A549 (cell line): ENCODE data around the gene SHISA4. TPM values are rescaled to one million over a fixed set of nuclear protein-coding genes. Genes with fewer than 3 reads are reported as not detected.

Experiments used
- ATAC-seq, 2 experiments: fragments of 200-7000 bp in 1 of 2; fragments of >200 bp in 1 of 2; cut with Nextera tagmentation in 1 of 2; cut with Tn5 transposase in 1 of 2; 3 replicates each; pipeline versions ENCODE4 v1.8.0 to v1.9.1; 2018 to 2020; ENCODE audit warnings: mild to moderate bottlenecking in 1 of 2, moderate library complexity in 1 of 2
- CTCF ChIA-PET: fragments of 300-600 bp; sonication (Branson Sonifier 250); formaldehyde crosslinking; extraction: SDS; loops from one replicate; lab custom pipeline; 2021; ENCODE audit warnings: antibody characterized with exemption, inconsistent platforms; lab: Yijun Ruan, JAX
- POLR2A ChIA-PET: fragments of 350-600 bp; formaldehyde crosslinking; extraction: SDS; loops from one replicate; lab custom pipeline; 2021; ENCODE audit warnings: antibody characterized with exemption, inconsistent platforms; lab: Yijun Ruan, JAX
- DNase-seq, 2 experiments: peaks; one replicate each; pipeline versions ENCODE4 v3.0.0 to v3.0.0-alpha.2; 2011 to 2016; ENCODE audit warnings: low read depth in 1 of 2, low spot score in 1 of 2
- FAIRE-seq: peaks from 2 replicates; lab custom pipeline; 2011; peaks lifted over from hg19 to GRCh38; lab: Jason Lieb, UNC
- H3K27ac ChIP-seq, 2 experiments: fragments of >200 bp; sonication (Bioruptor Twin); formaldehyde crosslinking; 3 replicates each; pipeline ENCODE4 v1.5.1; 2016 to 2017
- H3K4me1 ChIP-seq: fragments of >200 bp; sonication (Bioruptor Twin); formaldehyde crosslinking; 3 replicates; pipeline ENCODE4 v1.6.1; 2016
- H3K4me2 ChIP-seq: fragments of >200 bp; sonication (Bioruptor Twin); formaldehyde crosslinking; 3 replicates; pipeline ENCODE4 v1.6.1; 2016
- H3K4me3 ChIP-seq: fragments of >200 bp; sonication (Bioruptor Twin); formaldehyde crosslinking; 3 replicates; pipeline ENCODE4 v1.5.1; 2016
- H3K9me3 ChIP-seq: fragments of >200 bp; sonication (Bioruptor Twin); formaldehyde crosslinking; 3 replicates; pipeline ENCODE4 v1.6.1; 2016
- CBX2 ChIP-seq: fragments of 200-600 bp; sonication (generic); IDR thresholded peaks from 2 replicates; pipeline ENCODE4 v1.6.1; 2016; ENCODE audit warnings: low read depth, mild to moderate bottlenecking, borderline replicate concordance
- CBX8 ChIP-seq: fragments of 200-600 bp; sonication (generic); IDR thresholded peaks from 2 replicates; pipeline ENCODE4 v1.6.1; 2016
- CHD4 ChIP-seq: fragments of 200-600 bp; sonication (generic); IDR thresholded peaks from 2 replicates; pipeline ENCODE4 v1.6.1; 2016; ENCODE audit warnings: antibody characterized with exemption, mild to moderate bottlenecking, borderline replicate concordance
- EHF ChIP-seq: fragments of 250-450 bp; sonication (Bioruptor Pico); IDR thresholded peaks from 2 replicates; pipeline ENCODE4 v1.5.0; 2020; ENCODE audit warnings: mild to moderate bottlenecking
- ELK1 ChIP-seq: fragments of 150-350 bp; IDR thresholded peaks from 2 replicates; pipeline ENCODE4 v1.6.1; 2014; ENCODE audit warnings: low read depth, mild to moderate bottlenecking, low read length
- FOSL2 ChIP-seq, 2 experiments: fragments of 450-650 bp in 1 of 2; fragments of >200 bp in 1 of 2; sonication (Bioruptor Twin) in 1 of 2; formaldehyde crosslinking; IDR thresholded peaks; 2 replicates each; pipeline versions ENCODE4 v1.5.0 to v1.6.1; 2016 to 2020; ENCODE audit warnings: mild to moderate bottlenecking in 1 of 2, moderate library complexity in 1 of 2
- GATA3 ChIP-seq: IDR thresholded peaks from 2 replicates; pipeline ENCODE4 v1.6.1; 2012; ENCODE audit warnings: borderline replicate concordance
- HMGXB4 ChIP-seq: fragments of 250-450 bp; sonication (Bioruptor Pico); IDR thresholded peaks from 2 replicates; pipeline ENCODE4 v1.5.0; 2021; ENCODE audit warnings: mild to moderate bottlenecking, moderate library complexity, borderline replicate concordance
- HOXB13 ChIP-seq: fragments of 250-450 bp; sonication (Bioruptor Pico); IDR thresholded peaks from 2 replicates; pipeline ENCODE4 v1.5.0; 2020; ENCODE audit warnings: low read depth, mild to moderate bottlenecking, moderate library complexity
- HOXB5 ChIP-seq: fragments of 250-450 bp; sonication (Bioruptor Pico); IDR thresholded peaks from 2 replicates; pipeline ENCODE4 v1.5.0; 2020; ENCODE audit warnings: mild to moderate bottlenecking, moderate library complexity
- JUN ChIP-seq, 2 experiments: fragments of >200 bp; sonication (Bioruptor Twin); formaldehyde crosslinking; IDR thresholded peaks; 2 replicates in 1 of 2; 3 replicates in 1 of 2; pipeline ENCODE4 v1.6.1; 2016 to 2017
- MAX ChIP-seq: IDR thresholded peaks from 2 replicates; pipeline ENCODE4 v1.6.1; 2012
- MYC ChIP-seq: IDR thresholded peaks from 2 replicates; pipeline ENCODE4 v1.6.1; 2012; ENCODE audit warnings: mild to moderate bottlenecking, inconsistent platforms, low read length, improper control_type of control experiment, borderline replicate concordance
- NR3C1 ChIP-seq: fragments of >200 bp; sonication (Bioruptor Twin); formaldehyde crosslinking; IDR thresholded peaks from 3 replicates; pipeline ENCODE4 v1.6.1; 2017
- RAD21 ChIP-seq, 2 experiments: fragments of >200 bp in 1 of 2; sonication (Bioruptor Twin) in 1 of 2; formaldehyde crosslinking in 1 of 2; IDR thresholded peaks in 1 of 2; conservative IDR thresholded peaks in 1 of 2; 2 replicates in 1 of 2; 3 replicates in 1 of 2; pipeline ENCODE4 v1.6.1; 2012 to 2018; ENCODE audit warnings: inconsistent platforms in 1 of 2
- TFCP2L1 ChIP-seq: fragments of 250-450 bp; sonication (Bioruptor Pico); IDR thresholded peaks from 2 replicates; pipeline ENCODE4 v1.5.0; 2021; ENCODE audit warnings: mild to moderate bottlenecking
- TP53 ChIP-seq: fragments of 250-450 bp; sonication (Bioruptor Pico); IDR thresholded peaks from 2 replicates; pipeline ENCODE4 v1.5.0; 2021; ENCODE audit warnings: mild to moderate bottlenecking, moderate library complexity
- ZSCAN20 ChIP-seq: fragments of 250-450 bp; sonication (Bioruptor Pico); IDR thresholded peaks from 2 replicates; pipeline ENCODE4 v1.8.0; 2022; ENCODE audit warnings: mild to moderate bottlenecking, moderate library complexity
- WGBS: methylation state at CpG from one replicate; pipeline ENCODE4 v1.1.6; 2017; ENCODE audit errors: missing lambda C conversion rate; 5-methylcytosine and 5-hydroxymethylcytosine counted together
- polyA plus RNA-seq, 4 experiments: library from polyadenylated mRNA; depleted of rRNA in 3 of 4; stranded (reverse); fragments of >200 nt; fragmentation: RNase III in 1 of 4; extraction: RNeasy Plus Mini Kit Qiagen cat#74134 plus additional on column Dnase treatment in 1 of 4; gene quantifications; 2 replicates in 3 of 4; 3 replicates in 1 of 4; pipeline ENCODE4 v1.2.3, GENCODE V29; 2011 to 2017

Gene SHISA4
- polyA plus RNA-seq, 2 of the 4 experiments (the other 2 are of a cell fraction), result 10.0 to 15.0 TPM

GRCh38 chr1:201930803-201931202 is 42.1 kb downstream of the SHISA4 start:
- WGBS, result 63% methylated on average over 5 of the region's 5 CpGs
- POLR2A ChIA-PET, result no interaction called here
- ATAC-seq, result no peak

GRCh38 chr1:201933840-201934430 is 45.2 kb downstream of the SHISA4 start:
- H3K27ac ChIP-seq, result no peak overlapping the region
- WGBS, result 42% methylated on average over 5 of the region's 5 CpGs
- H3K4me1 ChIP-seq, result peaks cover 4% of the 10 kb centered on the region; the same call in 1 of the 3 replicates
- no peaks in the 10 kb centered on the region for H3K9me3 ChIP-seq
- H3K4me2 ChIP-seq, result no peak overlapping the region
- ChIA-PET CTCF (interaction anchor here (0.6 to 2.2 kb wide), 4 partner anchors 10 to 56 kb away, joined by 3 to 8 read pairs (median 4); no protein-coding TSS in a partner anchor), POLR2A (no interaction called here)
- no peak overlapping the region for H3K4me3 ChIP-seq
- FAIRE-seq (no peak), ATAC-seq (peak; percentile 28 to 37; a peak in 3 of 6 replicates), DNase-seq (no peak)
- TF ChIP-seq TFCP2L1 (CRISPR knock-in tag) (no peak), CBX8 (no peak), MAX (no peak), RAD21 (conservative IDR thresholded peaks at IDR 0.05 in 1 of 2, IDR thresholded peaks at IDR 0.05 in 1 of 2) (no peak), FOSL2 (IDR thresholded peaks at IDR 0.05) (no peak), FOSL2 (CRISPR knock-in tag; IDR thresholded peaks at IDR 0.05) (no peak), CHD4 (no peak), EHF (CRISPR knock-in tag) (no peak)

More at GRCh38 chr1:201930803-201931202, 42.1 kb downstream of the SHISA4 start:
- H3K9me3 ChIP-seq, result no peaks in the 10 kb centered on the region
- H3K4me1 ChIP-seq, result no peaks in the 10 kb centered on the region
- CTCF ChIA-PET, result interaction anchor here (0.9 to 1.5 kb wide), 5 partner anchors 10 to 42 kb away, joined by 3 to 6 read pairs (median 3); no protein-coding TSS in a partner anchor
- no peak overlapping the region for H3K4me2 ChIP-seq
- no peak for FAIRE-seq
- DNase-seq, result no peak
- no peak overlapping the region for H3K4me3 ChIP-seq
- no peak for TF ChIP-seq TP53 (CRISPR knock-in tag)
- TF ChIP-seq HOXB5 (CRISPR knock-in tag), result no peak
- no peak for TF ChIP-seq MYC
- no peak for TF ChIP-seq HMGXB4 (CRISPR knock-in tag)
- no peak for TF ChIP-seq CBX2
- no peak for TF ChIP-seq JUN (IDR thresholded peaks at IDR 0.05)
- TF ChIP-seq ZSCAN20 (CRISPR knock-in tag), result no peak
- no peak for TF ChIP-seq FOSL2 (IDR thresholded peaks at IDR 0.05)
- TF ChIP-seq FOSL2 (CRISPR knock-in tag; IDR thresholded peaks at IDR 0.05), result no peak
- no peak for TF ChIP-seq GATA3
- TF ChIP-seq EHF (CRISPR knock-in tag), result no peak
- no peak for TF ChIP-seq HOXB13
- TF ChIP-seq, all 56 proteins: peak for 0
- H3K27ac ChIP-seq, result no peak overlapping the region

GRCh38 chr1:201937624-201938213 is 49.0 kb downstream of the SHISA4 start:
- no peak for DNase-seq
- no peak for TF ChIP-seq EHF (CRISPR knock-in tag)
- TF ChIP-seq ELK1, result no peak
- TF ChIP-seq NR3C1, result no peak
- H3K4me3 ChIP-seq, result no peak overlapping the region
- ChIA-PET CTCF (interaction anchor here (1.0 to 3.7 kb wide), 3 partner anchors 14 to 42 kb away, joined by 3 to 19 read pairs (median 4); no protein-coding TSS in a partner anchor), POLR2A (no interaction called here)
- 70% methylated on average over 5 of the region's 5 CpGs for WGBS
- H3K4me2 ChIP-seq, result no peak overlapping the region
- no peak overlapping the region for H3K27ac ChIP-seq
- H3K4me1 ChIP-seq, result peaks cover 4% of the 10 kb centered on the region; the same call in 1 of the 3 replicates
- no peaks in the 10 kb centered on the region for H3K9me3 ChIP-seq
- FAIRE-seq, result no peak
- no peak; a peak in 1 of 6 replicates for ATAC-seq
